Hypothalamus (tissue), 51 donors: ENCODE data around the gene RBM14.

Source experiments
- DNase-seq, 51 donors: peaks; one replicate each; lab custom pipeline; 2025; lab: John Stamatoyannopoulos, UW

Gene RBM14

GRCh38 chr11:66676282-66676919 is 60.0 kb downstream of the RBM14 start:
- peak in 1 of 51 donors; percentile 4 for DNase-seq
